Upper lobe of left lung (tissue), 6 donors: ENCODE data around the gene CNTNAP5. TPM values are rescaled to one million over a fixed set of nuclear protein-coding genes. Genes with fewer than 3 reads are reported as not detected.

Experiments
- ATAC-seq, 2 donors: fragments of 200-7000 bp; cut with Tn5 transposase; one replicate each; pipeline ENCODE4 v1.9.1; 2022; ENCODE audit warnings: mild to moderate bottlenecking in 2 of 2, moderate library complexity in 2 of 2; ENCODE audit not compliant: low FRiP score in 2 of 2
- DNase-seq, 2 donors: peaks; one replicate each; pipeline ENCODE4 v3.0.0-alpha.2; 2019 to 2020
- H3K27ac ChIP-seq, 4 donors: fragments of 200-600 bp; sonication (generic); one replicate each; pipeline ENCODE4 v1.5.1; 2016 to 2019
- H3K27me3 ChIP-seq, 4 donors: fragments of 200-600 bp; sonication (generic); one replicate each; pipeline ENCODE4 v1.5.1; 2017 to 2019
- H3K36me3 ChIP-seq, 4 donors: fragments of 200-600 bp; sonication (generic); one replicate each; pipeline ENCODE4 v1.5.1; 2016 to 2019
- H3K4me1 ChIP-seq, 4 donors: fragments of 200-600 bp; sonication (generic); one replicate each; pipeline ENCODE4 v1.5.1; 2018 to 2019
- H3K4me3 ChIP-seq, 4 donors: fragments of 200-600 bp; sonication (generic); one replicate each; pipeline ENCODE4 v1.5.1; 2017 to 2019; ENCODE audit warnings: mild to moderate bottlenecking in 2 of 4, moderate library complexity in 1 of 4
- H3K9me3 ChIP-seq, 4 donors: fragments of 200-600 bp; sonication (generic); one replicate each; pipeline ENCODE4 v1.5.1; 2018 to 2019
- CTCF ChIP-seq, 6 experiments: fragments of 450-650 bp in 4 of 6; fragments of 200-600 bp in 2 of 6; sonication (generic) in 2 of 6; IDR thresholded peaks; one replicate each; pipeline ENCODE4 v1.5.1; 2016 to 2019; ENCODE audit warnings: antibody characterized with exemption in 6 of 6
- EP300 ChIP-seq, 4 donors: sonication (generic); formaldehyde crosslinking; IDR thresholded peaks; one replicate each; pipeline ENCODE4 v1.5.1; 2017; ENCODE audit warnings: antibody characterized with exemption in 4 of 4, control low read depth in 2 of 4
- POLR2A ChIP-seq, 4 donors: fragments of 450-650 bp; IDR thresholded peaks; one replicate each; pipeline ENCODE4 v1.5.1; 2016 to 2017; ENCODE audit warnings: antibody characterized with exemption in 4 of 4, mild to moderate bottlenecking in 2 of 4
- POLR2AphosphoS5 ChIP-seq, 2 donors: sonication (generic); formaldehyde crosslinking; IDR thresholded peaks; one replicate each; pipeline ENCODE4 v1.5.1; 2017; ENCODE audit warnings: antibody characterized with exemption in 2 of 2
- WGBS, 2 donors: methylation state at CpG; one replicate each; pipeline ENCODE4 v1.1.5; 2017 to 2018; 5-methylcytosine and 5-hydroxymethylcytosine counted together
- total RNA-seq, 6 donors: library from RNA; depleted of rRNA in 4 of 6; stranded (reverse); fragments of >200 nt in 4 of 6; gene quantifications; one replicate each; pipeline versions ENCODE4 v1.1.0 to v1.2.1, GENCODE V29; 2016 to 2021
- donor health status: DM: no; HTN: no; CAD: no; lungs with moderate emphysema.
- donor health status: DM: no; HTN: yes; CAD: no; lungs with severe emphysema.

Gene CNTNAP5
- total RNA-seq, 6 donors from 2014 or later: not detected

- no peaks in the 10 kb centered on the region for H3K4me1 ChIP-seq
- no peak overlapping the region for H3K4me3 ChIP-seq
- no peak for TF ChIP-seq POLR2AphosphoS5 (IDR thresholded peaks at IDR 0.05)
- no peak for TF ChIP-seq EP300 (IDR thresholded peaks at IDR 0.05)
- no peak for TF ChIP-seq POLR2A (IDR thresholded peaks at IDR 0.05)
- TF ChIP-seq CTCF (IDR thresholded peaks at IDR 0.05): no peak
- no peaks in the 10 kb centered on the region for H3K36me3 ChIP-seq
- DNase-seq (no peak), ATAC-seq (no peak)
- H3K27me3 ChIP-seq: no peaks in the 10 kb centered on the region
- H3K9me3 ChIP-seq: no peaks in the 10 kb centered on the region
- no peak overlapping the region for H3K27ac ChIP-seq
- 95% methylated on average over 1 of the region's 1 CpG for WGBS, 2 donors
These were observed 863.3 kb downstream of the CNTNAP5 start for GRCh38 chr2:124888431-124888830.

- no peak overlapping the region for H3K27ac ChIP-seq
- H3K9me3 ChIP-seq: no peaks in the 10 kb centered on the region
- TF ChIP-seq POLR2AphosphoS5 (IDR thresholded peaks at IDR 0.05): no peak
- TF ChIP-seq EP300 (IDR thresholded peaks at IDR 0.05): no peak
- no peak for TF ChIP-seq POLR2A (IDR thresholded peaks at IDR 0.05)
- no peak for TF ChIP-seq CTCF (IDR thresholded peaks at IDR 0.05)
- no peaks in the 10 kb centered on the region for H3K27me3 ChIP-seq
- no peak overlapping the region for H3K4me3 ChIP-seq
- 61 to 82% methylated on average over 2 of the region's 2 CpGs for WGBS, 2 donors
- ATAC-seq (no peak), DNase-seq (no peak)
- H3K4me1 ChIP-seq: no peaks in the 10 kb centered on the region
- no peaks in the 10 kb centered on the region for H3K36me3 ChIP-seq
These were observed 869.1 kb downstream of the CNTNAP5 start for GRCh38 chr2:124894199-124894598.

GRCh38 chr2:124898827-124899226, 873.7 kb downstream of the CNTNAP5 start:
- Histone ChIP-seq H3K4me3 (no peak overlapping the region), H3K27ac (no peak overlapping the region), H3K27me3 (no peaks in the 10 kb centered on the region), H3K4me1 (no peaks in the 10 kb centered on the region), H3K9me3 (no peaks in the 10 kb centered on the region), H3K36me3 (no peaks in the 10 kb centered on the region)
- TF ChIP-seq POLR2AphosphoS5 (IDR thresholded peaks at IDR 0.05): no peak
- no peak for TF ChIP-seq CTCF (IDR thresholded peaks at IDR 0.05)
- no peak for TF ChIP-seq POLR2A (IDR thresholded peaks at IDR 0.05)
- TF ChIP-seq EP300 (IDR thresholded peaks at IDR 0.05): no peak
- DNase-seq (no peak), ATAC-seq (no peak)
- WGBS, 2 donors: 91 to 96% methylated on average over 4 of the region's 4 CpGs

GRCh38 chr2:124908411-124908810, 883.3 kb downstream of the CNTNAP5 start:
- DNase-seq: no peak
- WGBS, 2 donors: 86 to 87% methylated on average over 2 of the region's 2 CpGs
- no peaks in the 10 kb centered on the region for H3K27me3 ChIP-seq
- H3K4me1 ChIP-seq: no peaks in the 10 kb centered on the region
- no peak overlapping the region for H3K4me3 ChIP-seq
- H3K27ac ChIP-seq: no peak overlapping the region
- no peaks in the 10 kb centered on the region for H3K36me3 ChIP-seq
- no peaks in the 10 kb centered on the region for H3K9me3 ChIP-seq
- TF ChIP-seq POLR2AphosphoS5 (IDR thresholded peaks at IDR 0.05) (no peak), EP300 (IDR thresholded peaks at IDR 0.05) (no peak), CTCF (IDR thresholded peaks at IDR 0.05) (no peak), POLR2A (IDR thresholded peaks at IDR 0.05) (no peak)
- ATAC-seq: no peak

- no peaks in the 10 kb centered on the region for H3K9me3 ChIP-seq
- no peak overlapping the region for H3K27ac ChIP-seq
- ATAC-seq (no peak), DNase-seq (no peak)
- H3K36me3 ChIP-seq: no peaks in the 10 kb centered on the region
- WGBS, 2 donors: 62 to 66% methylated on average over 5 of the region's 5 CpGs
- TF ChIP-seq EP300 (IDR thresholded peaks at IDR 0.05) (no peak), CTCF (IDR thresholded peaks at IDR 0.05) (no peak)
- no peak overlapping the region for H3K4me3 ChIP-seq
- no peaks in the 10 kb centered on the region for H3K4me1 ChIP-seq
- no peaks in the 10 kb centered on the region for H3K27me3 ChIP-seq
These were observed 886.5 kb downstream of the CNTNAP5 start for GRCh38 chr2:124911560-124911959.
